A549 (cell line): Measurements from ENCODE around the gene TMEM271. TPM values are rescaled to one million over a fixed set of nuclear protein-coding genes. Genes with fewer than 3 reads are reported as not detected.
"Not testable (repeated sequence)": the region's sequence is repeated elsewhere in the genome, so short reads cannot be mapped to it uniquely, and the experiment has no call there.

ENCODE experiments used
- ATAC-seq, 2 experiments: fragments of 200-7000 bp in 1 of 2; fragments of >200 bp in 1 of 2; cut with Nextera tagmentation in 1 of 2; cut with Tn5 transposase in 1 of 2; 3 replicates each; pipeline versions ENCODE4 v1.8.0 to v1.9.1; 2018 to 2020; ENCODE audit warnings: mild to moderate bottlenecking in 1 of 2, moderate library complexity in 1 of 2
- CTCF ChIA-PET: fragments of 300-600 bp; sonication (Branson Sonifier 250); formaldehyde crosslinking; extraction: SDS; loops from one replicate; lab custom pipeline; 2021; ENCODE audit warnings: antibody characterized with exemption, inconsistent platforms; lab: Yijun Ruan, JAX
- POLR2A ChIA-PET: fragments of 350-600 bp; formaldehyde crosslinking; extraction: SDS; loops from one replicate; lab custom pipeline; 2021; ENCODE audit warnings: antibody characterized with exemption, inconsistent platforms; lab: Yijun Ruan, JAX
- DNase-seq, 2 experiments: peaks; one replicate each; pipeline versions ENCODE4 v3.0.0 to v3.0.0-alpha.2; 2011 to 2016; ENCODE audit warnings: low read depth in 1 of 2, low spot score in 1 of 2
- FAIRE-seq: peaks from 2 replicates; lab custom pipeline; 2011; peaks lifted over from hg19 to GRCh38; lab: Jason Lieb, UNC
- H3K27ac ChIP-seq, 2 experiments: fragments of >200 bp; sonication (Bioruptor Twin); formaldehyde crosslinking; 3 replicates each; pipeline ENCODE4 v1.5.1; 2016 to 2017
- H3K4me1 ChIP-seq: fragments of >200 bp; sonication (Bioruptor Twin); formaldehyde crosslinking; 3 replicates; pipeline ENCODE4 v1.6.1; 2016
- H3K4me2 ChIP-seq: fragments of >200 bp; sonication (Bioruptor Twin); formaldehyde crosslinking; 3 replicates; pipeline ENCODE4 v1.6.1; 2016
- H3K4me3 ChIP-seq: fragments of >200 bp; sonication (Bioruptor Twin); formaldehyde crosslinking; 3 replicates; pipeline ENCODE4 v1.5.1; 2016
- H3K9me3 ChIP-seq: fragments of >200 bp; sonication (Bioruptor Twin); formaldehyde crosslinking; 3 replicates; pipeline ENCODE4 v1.6.1; 2016
- BHLHE40 ChIP-seq: IDR thresholded peaks from 2 replicates; pipeline ENCODE4 v1.6.1; 2012; ENCODE audit warnings: low read depth, low read length, inconsistent platforms
- EHF ChIP-seq: fragments of 250-450 bp; sonication (Bioruptor Pico); IDR thresholded peaks from 2 replicates; pipeline ENCODE4 v1.5.0; 2020; ENCODE audit warnings: mild to moderate bottlenecking
- EP300 ChIP-seq, 2 experiments: fragments of >200 bp; sonication (Bioruptor Twin); formaldehyde crosslinking; IDR thresholded peaks; 2 replicates in 1 of 2; 3 replicates in 1 of 2; pipeline ENCODE4 v1.6.1; 2016 to 2017
- HDAC2 ChIP-seq: fragments of 200-600 bp; sonication (generic); IDR thresholded peaks from 2 replicates; pipeline ENCODE4 v1.6.1; 2016
- HOXB5 ChIP-seq: fragments of 250-450 bp; sonication (Bioruptor Pico); IDR thresholded peaks from 2 replicates; pipeline ENCODE4 v1.5.0; 2020; ENCODE audit warnings: mild to moderate bottlenecking, moderate library complexity
- JUNB ChIP-seq: fragments of >200 bp; sonication (Bioruptor Twin); formaldehyde crosslinking; IDR thresholded peaks from 2 replicates; pipeline ENCODE4 v1.6.1; 2016
- MAFK ChIP-seq: fragments of 450-650 bp; IDR thresholded peaks from 2 replicates; pipeline ENCODE4 v1.6.1; 2014; ENCODE audit not compliant: partially characterized antibody
- NFE2L2 ChIP-seq: fragments of 150-350 bp; conservative IDR thresholded peaks from 2 replicates; pipeline ENCODE4 v1.6.1; 2014; ENCODE audit warnings: low read length
- PHF8 ChIP-seq: fragments of 200-600 bp; sonication (generic); IDR thresholded peaks from 2 replicates; pipeline ENCODE4 v1.6.1; 2016; ENCODE audit warnings: low read depth, mild to moderate bottlenecking, antibody characterized with exemption, moderate library complexity, borderline replicate concordance
- RAD21 ChIP-seq, 2 experiments: fragments of >200 bp in 1 of 2; sonication (Bioruptor Twin) in 1 of 2; formaldehyde crosslinking in 1 of 2; IDR thresholded peaks in 1 of 2; conservative IDR thresholded peaks in 1 of 2; 2 replicates in 1 of 2; 3 replicates in 1 of 2; pipeline ENCODE4 v1.6.1; 2012 to 2018; ENCODE audit warnings: inconsistent platforms in 1 of 2
- RCOR1 ChIP-seq: fragments of 150-350 bp; IDR thresholded peaks from 2 replicates; pipeline ENCODE4 v1.6.1; 2014; ENCODE audit warnings: antibody characterized with exemption, low read length, low read depth
- RNF2 ChIP-seq: fragments of 200-600 bp; sonication (generic); IDR thresholded peaks from 2 replicates; pipeline ENCODE4 v1.6.1; 2016; ENCODE audit warnings: low read depth, mild to moderate bottlenecking, antibody characterized with exemption, moderate library complexity, borderline replicate concordance
- ZFP36 ChIP-seq: fragments of 450-650 bp; IDR thresholded peaks from 2 replicates; pipeline ENCODE4 v1.6.1; 2014; ENCODE audit warnings: borderline replicate concordance; ENCODE audit not compliant: partially characterized antibody
- ZNF302 ChIP-seq: fragments of 250-450 bp; sonication (Bioruptor Pico); IDR thresholded peaks from 2 replicates; pipeline ENCODE4 v1.9.0; 2021; ENCODE audit warnings: inconsistent platforms, mild to moderate bottlenecking, moderate library complexity
- WGBS: methylation state at CpG from one replicate; pipeline ENCODE4 v1.1.6; 2017; ENCODE audit errors: missing lambda C conversion rate; 5-methylcytosine and 5-hydroxymethylcytosine counted together
- polyA plus RNA-seq, 4 experiments: library from polyadenylated mRNA; depleted of rRNA in 3 of 4; stranded (reverse); fragments of >200 nt; fragmentation: RNase III in 1 of 4; extraction: RNeasy Plus Mini Kit Qiagen cat#74134 plus additional on column Dnase treatment in 1 of 4; gene quantifications; 2 replicates in 3 of 4; 3 replicates in 1 of 4; pipeline ENCODE4 v1.2.3, GENCODE V29; 2011 to 2017
- TF ChIP-seq, protein P1 (sequence below): fragments of >200 bp; sonication (Bioruptor Twin); formaldehyde crosslinking; IDR thresholded peaks from 2 replicates; pipeline ENCODE4 v1.6.1; 2016
- TF ChIP-seq, protein P2 (sequence below): fragments of 450-650 bp; IDR thresholded peaks from 2 replicates; pipeline ENCODE4 v1.6.1; 2014; ENCODE audit warnings: antibody characterized with exemption
- TF ChIP-seq, protein P3 (sequence below): IDR thresholded peaks from 2 replicates; pipeline ENCODE4 v1.6.1; 2012; ENCODE audit warnings: low read depth, borderline replicate concordance
- TF ChIP-seq, protein P4 (sequence below): fragments of 200-600 bp; sonication (generic); IDR thresholded peaks from 2 replicates; pipeline ENCODE4 v1.6.1; 2016; ENCODE audit warnings: antibody characterized with exemption, mild to moderate bottlenecking, moderate library complexity

The TMEM271 gene
- polyA plus RNA-seq, 2 of the 4 experiments (the other 2 are of a cell fraction), result not detected

GRCh38 chr4:566035-566434 is 10.1 kb downstream of the TMEM271 start:
- ATAC-seq (no peak; a peak in 1 of 6 replicates), FAIRE-seq (no peak), DNase-seq (no peak)
- no peak for TF ChIP-seq HDAC2
- TF ChIP-seq JUNB, result no peak
- TF ChIP-seq, protein P1, sequence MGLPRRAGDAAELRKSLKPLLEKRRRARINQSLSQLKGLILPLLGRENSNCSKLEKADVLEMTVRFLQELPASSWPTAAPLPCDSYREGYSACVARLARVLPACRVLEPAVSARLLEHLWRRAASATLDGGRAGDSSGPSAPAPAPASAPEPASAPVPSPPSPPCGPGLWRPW, result no peak
- no peak for TF ChIP-seq ZNF302 (CRISPR knock-in tag)
- TF ChIP-seq RCOR1, result no peak
- no peak for TF ChIP-seq MAFK
- no peak for TF ChIP-seq NFE2L2
- TF ChIP-seq, protein P2, sequence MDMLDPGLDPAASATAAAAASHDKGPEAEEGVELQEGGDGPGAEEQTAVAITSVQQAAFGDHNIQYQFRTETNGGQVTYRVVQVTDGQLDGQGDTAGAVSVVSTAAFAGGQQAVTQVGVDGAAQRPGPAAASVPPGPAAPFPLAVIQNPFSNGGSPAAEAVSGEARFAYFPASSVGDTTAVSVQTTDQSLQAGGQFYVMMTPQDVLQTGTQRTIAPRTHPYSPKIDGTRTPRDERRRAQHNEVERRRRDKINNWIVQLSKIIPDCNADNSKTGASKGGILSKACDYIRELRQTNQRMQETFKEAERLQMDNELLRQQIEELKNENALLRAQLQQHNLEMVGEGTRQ, result no peak
- no peak for TF ChIP-seq PHF8
- TF ChIP-seq RAD21 (conservative IDR thresholded peaks at IDR 0.05 in 1 of 2, IDR thresholded peaks at IDR 0.05 in 1 of 2), result no peak
- H3K4me2 ChIP-seq, result no peak overlapping the region
- H3K4me1 ChIP-seq, result no peaks in the 10 kb centered on the region
- H3K9me3 ChIP-seq, result no peaks in the 10 kb centered on the region; the same call in 2 of the 3 replicates
- POLR2A ChIA-PET, result no interaction called here
- CTCF ChIA-PET, result no interaction called here
- WGBS, result 53% methylated on average over 5 of the region's 7 CpGs
- H3K4me3 ChIP-seq, result no peak overlapping the region
- H3K27ac ChIP-seq, result no peak overlapping the region

DNA sequence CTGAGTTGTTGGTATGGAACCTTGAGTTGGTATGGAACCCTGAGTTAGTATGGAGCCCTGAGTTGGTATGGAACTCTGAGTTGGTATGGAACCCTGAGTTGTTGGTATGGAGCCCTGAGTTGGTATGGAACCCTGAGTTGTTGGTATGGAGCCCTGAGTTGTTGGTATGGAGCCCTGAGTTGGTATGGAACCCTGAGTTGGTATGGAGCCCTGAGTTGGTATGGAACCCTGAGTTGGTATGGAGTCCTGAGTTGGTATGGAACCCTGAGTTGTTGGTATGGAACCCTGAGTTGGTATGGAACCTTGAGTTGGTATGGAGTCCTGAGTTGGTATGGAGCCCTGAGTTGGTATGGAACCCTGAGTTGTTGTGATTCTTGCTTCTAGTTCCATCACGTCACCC is 10.5 kb downstream of the TMEM271 start:
- ATAC-seq, result not testable (repeated sequence)

DNA sequence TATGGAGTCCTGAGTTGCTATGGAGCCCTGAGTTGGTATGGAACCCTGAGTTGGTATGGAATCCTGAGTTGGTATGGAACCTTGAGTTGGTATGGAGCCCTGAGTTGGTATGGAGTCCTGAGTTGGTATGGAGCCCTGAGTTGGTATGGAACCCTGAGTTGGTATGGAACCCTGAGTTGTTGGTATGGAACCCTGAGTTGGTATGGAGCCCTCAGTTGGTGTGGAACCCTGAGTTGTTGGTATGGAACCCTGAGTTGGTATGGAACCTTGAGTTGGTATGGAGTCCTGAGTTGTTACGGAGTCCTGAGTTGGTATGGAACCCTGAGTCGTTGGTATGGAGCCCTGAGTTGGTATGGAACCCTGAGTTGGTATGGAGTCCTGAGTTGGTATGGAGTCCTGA is 13.6 kb downstream of the TMEM271 start:
- 25% methylated on average over 2 of the region's 2 CpGs for WGBS
- H3K27ac ChIP-seq, H3K4me3 ChIP-seq, H3K4me1 ChIP-seq, POLR2A ChIA-PET, H3K4me2 ChIP-seq, H3K9me3 ChIP-seq, FAIRE-seq, DNase-seq, ATAC-seq, CTCF ChIA-PET: not testable (repeated sequence)

More for the DNA sequence above, 10.5 kb downstream of the TMEM271 start:
- H3K9me3 ChIP-seq, H3K4me2 ChIP-seq, CTCF ChIA-PET, H3K4me1 ChIP-seq, FAIRE-seq, H3K27ac ChIP-seq, H3K4me3 ChIP-seq, DNase-seq, POLR2A ChIA-PET: not testable (repeated sequence)
- 6% methylated on average over 1 of the region's 1 CpG for WGBS

- ChIA-PET POLR2A (no interaction called here), CTCF (no interaction called here)
- Histone ChIP-seq H3K4me2 (no peak overlapping the region), H3K4me3 (no peak overlapping the region), H3K4me1 (no peaks in the 10 kb centered on the region), H3K27ac (no peak overlapping the region), H3K9me3 (no peaks in the 10 kb centered on the region; the same call in 2 of the 3 replicates)
- DNase-seq, result no peak
- no peak for TF ChIP-seq BHLHE40
- TF ChIP-seq, protein P3, sequence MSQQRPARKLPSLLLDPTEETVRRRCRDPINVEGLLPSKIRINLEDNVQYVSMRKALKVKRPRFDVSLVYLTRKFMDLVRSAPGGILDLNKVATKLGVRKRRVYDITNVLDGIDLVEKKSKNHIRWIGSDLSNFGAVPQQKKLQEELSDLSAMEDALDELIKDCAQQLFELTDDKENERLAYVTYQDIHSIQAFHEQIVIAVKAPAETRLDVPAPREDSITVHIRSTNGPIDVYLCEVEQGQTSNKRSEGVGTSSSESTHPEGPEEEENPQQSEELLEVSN, result no peak
- TF ChIP-seq NFE2L2, result no peak
- TF ChIP-seq RNF2, result no peak
- no peak for TF ChIP-seq ZFP36
- TF ChIP-seq HOXB5, result no peak
- TF ChIP-seq, protein P4, sequence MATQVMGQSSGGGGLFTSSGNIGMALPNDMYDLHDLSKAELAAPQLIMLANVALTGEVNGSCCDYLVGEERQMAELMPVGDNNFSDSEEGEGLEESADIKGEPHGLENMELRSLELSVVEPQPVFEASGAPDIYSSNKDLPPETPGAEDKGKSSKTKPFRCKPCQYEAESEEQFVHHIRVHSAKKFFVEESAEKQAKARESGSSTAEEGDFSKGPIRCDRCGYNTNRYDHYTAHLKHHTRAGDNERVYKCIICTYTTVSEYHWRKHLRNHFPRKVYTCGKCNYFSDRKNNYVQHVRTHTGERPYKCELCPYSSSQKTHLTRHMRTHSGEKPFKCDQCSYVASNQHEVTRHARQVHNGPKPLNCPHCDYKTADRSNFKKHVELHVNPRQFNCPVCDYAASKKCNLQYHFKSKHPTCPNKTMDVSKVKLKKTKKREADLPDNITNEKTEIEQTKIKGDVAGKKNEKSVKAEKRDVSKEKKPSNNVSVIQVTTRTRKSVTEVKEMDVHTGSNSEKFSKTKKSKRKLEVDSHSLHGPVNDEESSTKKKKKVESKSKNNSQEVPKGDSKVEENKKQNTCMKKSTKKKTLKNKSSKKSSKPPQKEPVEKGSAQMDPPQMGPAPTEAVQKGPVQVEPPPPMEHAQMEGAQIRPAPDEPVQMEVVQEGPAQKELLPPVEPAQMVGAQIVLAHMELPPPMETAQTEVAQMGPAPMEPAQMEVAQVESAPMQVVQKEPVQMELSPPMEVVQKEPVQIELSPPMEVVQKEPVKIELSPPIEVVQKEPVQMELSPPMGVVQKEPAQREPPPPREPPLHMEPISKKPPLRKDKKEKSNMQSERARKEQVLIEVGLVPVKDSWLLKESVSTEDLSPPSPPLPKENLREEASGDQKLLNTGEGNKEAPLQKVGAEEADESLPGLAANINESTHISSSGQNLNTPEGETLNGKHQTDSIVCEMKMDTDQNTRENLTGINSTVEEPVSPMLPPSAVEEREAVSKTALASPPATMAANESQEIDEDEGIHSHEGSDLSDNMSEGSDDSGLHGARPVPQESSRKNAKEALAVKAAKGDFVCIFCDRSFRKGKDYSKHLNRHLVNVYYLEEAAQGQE, result no peak
- TF ChIP-seq EP300 (IDR thresholded peaks at IDR 0.05), result no peak
- no peak for TF ChIP-seq EHF (CRISPR knock-in tag)
- WGBS, result 55% methylated on average over 5 of the region's 5 CpGs
- no peak for ATAC-seq
- no peak for FAIRE-seq
Measured at GRCh38 chr4:561426-561825, 14.7 kb downstream of the TMEM271 start.
